NCI-H146 (cell line): ENCODE data around the gene ARHGAP45.

Experiments
- DNase-seq: peaks from one replicate; lab custom pipeline; 2025; lab: John Stamatoyannopoulos, UW

Gene ARHGAP45

DNA sequence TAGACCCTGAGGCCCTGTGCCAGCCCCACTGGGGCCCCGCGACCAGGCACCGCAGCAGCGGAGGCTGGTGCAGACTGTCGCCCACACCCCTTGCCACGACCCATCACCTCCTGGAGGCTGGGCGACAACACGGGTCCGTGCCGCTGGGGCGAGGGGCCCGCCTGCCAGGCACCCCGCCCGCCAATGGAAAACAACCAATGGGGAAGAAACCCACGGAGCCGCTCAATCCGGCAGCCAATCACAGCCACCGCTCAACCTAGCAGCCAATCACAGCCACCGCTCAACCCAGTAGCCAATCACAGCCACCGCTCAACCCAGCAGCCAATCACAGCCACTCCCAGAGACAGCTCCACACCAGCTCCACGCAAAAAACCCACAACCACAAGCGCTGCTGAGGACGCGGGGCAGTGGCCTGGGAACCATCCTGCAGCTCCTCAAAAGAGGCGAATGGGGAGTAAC is 66.5 kb downstream of the ARHGAP45 start:
- no peak for DNase-seq

- no peak for DNase-seq
Measured at GRCh38 chr19:1134431-1134830, 67.5 kb downstream of the ARHGAP45 start.

DNA sequence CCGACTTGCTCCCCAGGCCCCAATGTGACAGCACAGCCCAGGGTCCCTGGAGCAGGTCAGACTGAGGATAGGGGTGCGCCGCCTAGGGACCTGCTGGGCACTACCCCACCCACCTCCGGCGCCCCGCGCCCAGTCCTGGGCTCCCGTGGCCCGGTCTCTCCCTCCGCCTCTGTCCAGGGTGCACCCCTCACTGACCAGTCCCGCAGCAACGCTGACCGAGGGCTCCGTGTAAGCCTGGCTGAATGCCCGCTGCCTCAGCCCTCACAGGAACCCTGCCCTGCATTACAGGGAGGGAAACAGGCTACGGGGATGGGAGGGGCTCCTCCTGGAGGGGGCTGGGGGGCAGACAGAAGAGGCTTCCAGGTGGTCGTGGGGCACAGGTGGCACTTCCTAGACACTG is 68.5 kb downstream of the ARHGAP45 start:
- DNase-seq: no peak

- DNase-seq: peak; percentile 65
Measured at GRCh38 chr19:1136201-1136600, 69.2 kb downstream of the ARHGAP45 start.
